Adrenal gland (tissue), 5 donors: ENCODE measurements around the gene DNAH17.

Source experiments
- POLR2A ChIP-seq, 2 donors: fragments of 450-650 bp; IDR thresholded peaks; one replicate each; pipeline ENCODE4 v1.6.1; 2017; ENCODE audit warnings: antibody characterized with exemption in 2 of 2, mild to moderate bottlenecking in 2 of 2, moderate library complexity in 1 of 2
- TF ChIP-seq, protein P1 (sequence below), 6 experiments: fragments of 450-650 bp in 4 of 6; fragments of 200-600 bp in 2 of 6; sonication (generic) in 1 of 6; IDR thresholded peaks; 1 replicate in 5 of 6; 2 replicates in 1 of 6; pipeline versions ENCODE4 v1.5.1 to v1.8.0; 2016 to 2021; ENCODE audit warnings: antibody characterized with exemption in 6 of 6, mild to moderate bottlenecking in 2 of 6, moderate library complexity in 1 of 6
- donor health status: DM: no; HTN: no; CAD: no.

DNA sequence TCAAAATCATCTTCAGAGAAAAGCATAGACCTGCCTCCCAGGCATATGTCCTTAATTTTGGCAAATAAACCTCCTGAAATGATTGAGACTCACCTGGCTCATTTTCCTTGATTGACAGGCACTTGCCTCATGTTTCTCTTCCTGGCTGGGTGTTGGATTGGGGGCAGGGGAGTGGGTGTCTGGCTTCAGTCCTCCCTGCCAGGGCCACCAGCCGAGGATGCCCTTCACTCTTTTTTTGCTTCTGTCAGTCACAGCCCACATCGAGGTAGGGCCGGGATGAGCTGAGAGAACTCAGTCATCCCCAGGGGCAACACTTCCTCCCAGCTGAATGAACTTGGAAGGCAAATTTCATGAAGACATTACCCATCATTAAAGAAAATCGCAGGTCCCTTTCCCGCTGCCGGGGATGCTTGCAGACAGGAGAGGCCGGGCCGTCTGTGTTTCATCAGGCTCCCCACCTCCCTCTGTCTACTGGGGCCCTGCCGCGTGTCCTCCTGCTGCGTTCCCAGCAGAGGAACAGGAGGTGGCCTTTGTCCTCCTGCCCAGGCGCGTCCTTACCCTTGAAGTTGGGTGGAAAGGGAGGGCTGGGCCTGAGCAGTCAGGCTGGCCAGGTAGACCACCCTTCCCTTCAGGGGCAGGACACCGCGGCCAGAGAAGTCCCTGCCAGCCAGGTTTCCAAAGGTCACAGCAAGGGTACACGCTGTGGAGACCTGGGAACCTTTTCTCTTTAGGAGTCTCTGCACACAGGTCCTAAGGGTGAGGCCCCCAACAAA is 11.2 kb upstream of the DNAH17 start:
- no peak for TF ChIP-seq POLR2A (IDR thresholded peaks at IDR 0.05)
- TF ChIP-seq, protein P1, sequence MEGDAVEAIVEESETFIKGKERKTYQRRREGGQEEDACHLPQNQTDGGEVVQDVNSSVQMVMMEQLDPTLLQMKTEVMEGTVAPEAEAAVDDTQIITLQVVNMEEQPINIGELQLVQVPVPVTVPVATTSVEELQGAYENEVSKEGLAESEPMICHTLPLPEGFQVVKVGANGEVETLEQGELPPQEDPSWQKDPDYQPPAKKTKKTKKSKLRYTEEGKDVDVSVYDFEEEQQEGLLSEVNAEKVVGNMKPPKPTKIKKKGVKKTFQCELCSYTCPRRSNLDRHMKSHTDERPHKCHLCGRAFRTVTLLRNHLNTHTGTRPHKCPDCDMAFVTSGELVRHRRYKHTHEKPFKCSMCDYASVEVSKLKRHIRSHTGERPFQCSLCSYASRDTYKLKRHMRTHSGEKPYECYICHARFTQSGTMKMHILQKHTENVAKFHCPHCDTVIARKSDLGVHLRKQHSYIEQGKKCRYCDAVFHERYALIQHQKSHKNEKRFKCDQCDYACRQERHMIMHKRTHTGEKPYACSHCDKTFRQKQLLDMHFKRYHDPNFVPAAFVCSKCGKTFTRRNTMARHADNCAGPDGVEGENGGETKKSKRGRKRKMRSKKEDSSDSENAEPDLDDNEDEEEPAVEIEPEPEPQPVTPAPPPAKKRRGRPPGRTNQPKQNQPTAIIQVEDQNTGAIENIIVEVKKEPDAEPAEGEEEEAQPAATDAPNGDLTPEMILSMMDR (IDR thresholded peaks at IDR 0.05): no peak
